Measurements from ENCODE around the gene GCNT2. TPM values are rescaled to one million over a fixed set of nuclear protein-coding genes. Genes with fewer than 3 reads are reported as not detected.
A peak's percentile ranks its signal among the peaks of the same experiment; 100 is the strongest.

GCNT2 gene
- total RNA-seq, 1 donor from 2014 or later = 6.5 TPM

GRCh38 chr6:10510592-10511367 is 10.4 kb upstream of the GCNT2 start:
- Histone ChIP-seq H3K36me3 (ENCODE audit: control insufficient read depth, insufficient read depth, low read length) (no peaks in the 10 kb centered on the region), H3K4me3 (ENCODE audit: low read depth, low read length) (no peak overlapping the region), H3K27me3 (ENCODE audit: control insufficient read depth, insufficient read depth, low read length) (no peaks in the 10 kb centered on the region)
- peak; percentile 80 for TF ChIP-seq CTCF (IDR thresholded peaks at IDR 0.05; ENCODE audit: insufficient read depth, low read length, poor library complexity, severe bottlenecking)
- DNase-seq (ENCODE audit: low read depth) = no peak

DNA sequence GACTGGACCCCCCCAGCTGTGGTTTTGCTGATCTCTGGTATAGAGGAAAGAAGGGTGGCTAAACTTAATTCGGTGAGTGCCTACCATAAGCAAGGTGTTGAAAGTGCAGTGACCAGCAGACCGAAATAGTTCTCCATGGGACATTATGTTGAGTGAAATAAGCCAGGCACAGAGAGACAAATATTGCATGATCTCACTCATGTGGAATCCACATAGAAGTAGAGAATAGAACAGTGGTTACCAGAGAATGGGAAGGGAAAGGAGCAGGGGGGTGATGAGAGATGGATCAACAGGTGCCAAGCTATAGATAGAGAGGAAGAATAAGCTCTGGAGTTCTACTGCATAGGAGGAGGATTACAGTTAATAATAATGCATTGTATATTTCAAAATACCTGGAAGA is 9.7 kb upstream of the GCNT2 start:
- DNase-seq (ENCODE audit: low read depth) = no peak
- H3K4me3 ChIP-seq (ENCODE audit: low read depth, low read length) = no peak overlapping the region
- TF ChIP-seq CTCF (IDR thresholded peaks at IDR 0.05; ENCODE audit: insufficient read depth, low read length, poor library complexity, severe bottlenecking) = no peak
- H3K27me3 ChIP-seq (ENCODE audit: control insufficient read depth, insufficient read depth, low read length) = no peaks in the 10 kb centered on the region
- H3K36me3 ChIP-seq (ENCODE audit: control insufficient read depth, insufficient read depth, low read length) = no peaks in the 10 kb centered on the region

- TF ChIP-seq CTCF (IDR thresholded peaks at IDR 0.05; ENCODE audit: insufficient read depth, low read length, poor library complexity, severe bottlenecking) = no peak
- DNase-seq (ENCODE audit: low read depth) = no peak
- H3K27me3 ChIP-seq (ENCODE audit: control insufficient read depth, insufficient read depth, low read length) = no peaks in the 10 kb centered on the region
- H3K36me3 ChIP-seq (ENCODE audit: control insufficient read depth, insufficient read depth, low read length) = no peaks in the 10 kb centered on the region
- no peak overlapping the region for H3K4me3 ChIP-seq (ENCODE audit: low read depth, low read length)
These were observed 7.6 kb upstream of the GCNT2 start for GRCh38 chr6:10513544-10513943.

- Histone ChIP-seq H3K4me3 (ENCODE audit: low read depth, low read length) (no peak overlapping the region), H3K27me3 (ENCODE audit: control insufficient read depth, insufficient read depth, low read length) (no peaks in the 10 kb centered on the region)
- no peak for DNase-seq (ENCODE audit: low read depth)
These were observed 6.9 kb upstream of the GCNT2 start for GRCh38 chr6:10514049-10514780.

DNA sequence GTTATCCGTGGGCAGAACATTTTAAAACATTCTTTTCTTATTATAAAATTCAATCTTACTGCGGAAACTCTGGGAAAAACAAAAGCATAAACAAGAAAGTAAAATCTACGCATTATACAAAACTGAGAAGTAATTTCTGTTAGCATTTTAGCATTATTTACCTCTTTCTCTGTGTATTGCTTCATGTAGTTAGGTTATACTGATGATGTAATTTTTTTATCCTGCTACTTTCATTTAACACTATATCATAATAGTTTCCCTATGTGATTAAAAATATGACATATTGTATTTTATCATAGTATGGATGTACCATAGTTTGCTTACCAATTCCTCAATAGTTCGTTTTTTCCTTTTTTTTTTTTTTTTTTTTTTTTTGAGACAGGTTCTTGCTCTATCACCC is 4.2 kb upstream of the GCNT2 start:
- no peak for DNase-seq (ENCODE audit: low read depth)
- Histone ChIP-seq H3K27me3 (ENCODE audit: control insufficient read depth, insufficient read depth, low read length) (no peaks in the 10 kb centered on the region), H3K4me3 (ENCODE audit: low read depth, low read length) (no peak overlapping the region), H3K36me3 (ENCODE audit: control insufficient read depth, insufficient read depth, low read length) (no peaks in the 10 kb centered on the region)
- no peak for TF ChIP-seq CTCF (IDR thresholded peaks at IDR 0.05; ENCODE audit: insufficient read depth, low read length, poor library complexity, severe bottlenecking)

More at GRCh38 chr6:10514049-10514780, 6.9 kb upstream of the GCNT2 start:
- TF ChIP-seq CTCF (IDR thresholded peaks at IDR 0.05; ENCODE audit: insufficient read depth, low read length, poor library complexity, severe bottlenecking) = no peak
- H3K36me3 ChIP-seq (ENCODE audit: control insufficient read depth, insufficient read depth, low read length) = no peaks in the 10 kb centered on the region

All from kidney epithelial cell (primary cell).